OCI-LY7 (cell line): Measurements from ENCODE around the gene ICAM2. TPM values are rescaled to one million over a fixed set of nuclear protein-coding genes. Genes with fewer than 3 reads are reported as not detected.

Source experiments
- BruUV-seq: library from RNA; stranded (reverse); fragments of 400-500 nt; replicated peaks from 2 replicates; lab custom pipeline; 2021; lab: Mats Ljungman, UMichigan
- CTCF ChIA-PET: fragments of 300-600 bp; sonication (Branson Sonifier 250); formaldehyde crosslinking; loops from one replicate; lab custom pipeline; 2022; ENCODE audit warnings: antibody characterized with exemption; ENCODE audit not compliant: unreplicated experiment; lab: Charles Lee
- POLR2A ChIA-PET: fragments of 300-600 bp; sonication (Branson Sonifier 250); formaldehyde crosslinking; loops from one replicate; lab custom pipeline; 2022; ENCODE audit warnings: antibody characterized with exemption; lab: Charles Lee
- DNase-seq: peaks from one replicate; pipeline ENCODE4 v3.0.0-alpha.2; 2015; ENCODE audit warnings: low spot score
- H2AFZ ChIP-seq: fragments of 200-600 bp; sonication (generic), shearing (Covaris generic); 2 replicates; pipeline ENCODE4 v1.6.1; 2014; ENCODE audit warnings: mild to moderate bottlenecking, antibody characterized with exemption, low read length, moderate library complexity
- H3K27ac ChIP-seq: fragments of 200-600 bp; sonication (generic); 2 replicates; pipeline ENCODE4 v1.5.1; 2014; ENCODE audit warnings: mixed run types, low read depth, mild to moderate bottlenecking, moderate library complexity, low read length, inconsistent platforms; ENCODE audit not compliant: poor library complexity, severe bottlenecking
- H3K36me3 ChIP-seq: fragments of 200-600 bp; sonication (generic); 2 replicates; pipeline ENCODE4 v1.6.1; 2014; ENCODE audit warnings: mild to moderate bottlenecking, antibody characterized with exemption, low read length, moderate library complexity, mixed read lengths; ENCODE audit not compliant: insufficient read depth
- H3K4me1 ChIP-seq: fragments of 200-600 bp; sonication (generic); 2 replicates; pipeline ENCODE4 v1.5.1; 2014; ENCODE audit warnings: mild to moderate bottlenecking, low read length; ENCODE audit not compliant: insufficient read depth, poor library complexity, severe bottlenecking
- H3K4me2 ChIP-seq: fragments of 200-600 bp; sonication (generic); 2 replicates; pipeline ENCODE4 v1.6.1; 2014; ENCODE audit warnings: mild to moderate bottlenecking, low read length
- H3K4me3 ChIP-seq: fragments of 200-600 bp; sonication (generic); 2 replicates; pipeline ENCODE4 v1.5.1; 2014; ENCODE audit warnings: mild to moderate bottlenecking, low read depth, low read length; ENCODE audit not compliant: poor library complexity, severe bottlenecking
- H3K79me2 ChIP-seq: fragments of 200-600 bp; sonication (generic); 2 replicates; pipeline ENCODE4 v1.6.1; 2016; ENCODE audit warnings: low read depth, mild to moderate bottlenecking, low read length, moderate library complexity, mixed read lengths; ENCODE audit not compliant: insufficient read depth
- H3K9me2 ChIP-seq: fragments of 200-600 bp; sonication (generic); 2 replicates; pipeline ENCODE4 v1.6.1; 2016; ENCODE audit warnings: mild to moderate bottlenecking, low read length, mixed read lengths; ENCODE audit not compliant: insufficient read depth
- H3K9me3 ChIP-seq: fragments of 200-600 bp; sonication (generic); 2 replicates; pipeline ENCODE4 v1.6.1; 2014; ENCODE audit warnings: mild to moderate bottlenecking, mixed run types, low read length, mixed read lengths
- H4K20me1 ChIP-seq: fragments of 200-600 bp; sonication (generic); 2 replicates; pipeline ENCODE4 v1.6.1; 2014; ENCODE audit warnings: mild to moderate bottlenecking, antibody characterized with exemption, low read length, moderate library complexity, mixed read lengths; ENCODE audit not compliant: insufficient read depth
- EZH2phosphoT487 ChIP-seq: fragments of 200-600 bp; sonication (generic); IDR thresholded peaks from 2 replicates; pipeline ENCODE4 v1.6.1; 2018; ENCODE audit warnings: low read depth, borderline replicate concordance, mild to moderate bottlenecking, mixed run types, antibody characterized with exemption, low read length, moderate library complexity, mixed read lengths
- intact Hi-C: fragments of 100-400 bp; cut with micrococcal nuclease; formaldehyde crosslinking; loops from one replicate; pipeline ENCODE4 v1.10.0; 2022; ENCODE audit not compliant: unreplicated experiment
- total RNA-seq, 2 experiments: library from RNA; depleted of rRNA in 1 of 2; stranded (reverse); fragments of >200 nt in 1 of 2; shearing (Covaris generic) in 1 of 2; gene quantifications; 2 replicates each; pipeline ENCODE4 v1.2.3, GENCODE V29; 2014 to 2022
- TF ChIP-seq, protein P1 (sequence below): fragments of 200-600 bp; sonication (generic); conservative IDR thresholded peaks from 2 replicates; pipeline ENCODE4 v1.5.1; 2014; ENCODE audit warnings: mild to moderate bottlenecking, antibody characterized with exemption, low read length, moderate library complexity, mixed read lengths

Gene ICAM2
- total RNA-seq, 2 experiments from 2014 or later: 88.7 to 112 TPM

GRCh38 chr17:64069143-64069542 is 48.7 kb upstream of the ICAM2 start:
- POLR2A ChIA-PET: no interaction called here
- intact Hi-C loops: no loop called here

GRCh38 chr17:64067657-64068056 is 47.2 kb upstream of the ICAM2 start:
- Histone ChIP-seq H3K27ac (no peak overlapping the region), H3K9me2 (no peaks in the 10 kb centered on the region), H3K9me3 (peaks cover 33% of the 10 kb centered on the region), H3K4me1 (peaks cover 28% of the 10 kb centered on the region), H3K36me3 (peaks cover 62% of the 10 kb centered on the region), H3K4me2 (no peak overlapping the region), H2AFZ (no peak overlapping the region), H3K79me2 (no peaks in the 10 kb centered on the region), H4K20me1 (no peaks in the 10 kb centered on the region), H3K4me3 (no peak overlapping the region)
- no peak for DNase-seq
- TF ChIP-seq, protein P1, sequence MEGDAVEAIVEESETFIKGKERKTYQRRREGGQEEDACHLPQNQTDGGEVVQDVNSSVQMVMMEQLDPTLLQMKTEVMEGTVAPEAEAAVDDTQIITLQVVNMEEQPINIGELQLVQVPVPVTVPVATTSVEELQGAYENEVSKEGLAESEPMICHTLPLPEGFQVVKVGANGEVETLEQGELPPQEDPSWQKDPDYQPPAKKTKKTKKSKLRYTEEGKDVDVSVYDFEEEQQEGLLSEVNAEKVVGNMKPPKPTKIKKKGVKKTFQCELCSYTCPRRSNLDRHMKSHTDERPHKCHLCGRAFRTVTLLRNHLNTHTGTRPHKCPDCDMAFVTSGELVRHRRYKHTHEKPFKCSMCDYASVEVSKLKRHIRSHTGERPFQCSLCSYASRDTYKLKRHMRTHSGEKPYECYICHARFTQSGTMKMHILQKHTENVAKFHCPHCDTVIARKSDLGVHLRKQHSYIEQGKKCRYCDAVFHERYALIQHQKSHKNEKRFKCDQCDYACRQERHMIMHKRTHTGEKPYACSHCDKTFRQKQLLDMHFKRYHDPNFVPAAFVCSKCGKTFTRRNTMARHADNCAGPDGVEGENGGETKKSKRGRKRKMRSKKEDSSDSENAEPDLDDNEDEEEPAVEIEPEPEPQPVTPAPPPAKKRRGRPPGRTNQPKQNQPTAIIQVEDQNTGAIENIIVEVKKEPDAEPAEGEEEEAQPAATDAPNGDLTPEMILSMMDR: no peak
- no peak for TF ChIP-seq EZH2phosphoT487
- POLR2A ChIA-PET: interaction anchor here (0.5 kb wide), 1 partner anchor 23 kb away, joined by 3 read pairs; no protein-coding TSS in a partner anchor
- CTCF ChIA-PET: no interaction called here
- intact Hi-C loops: no loop called here
- BruUV-seq: no TSS peak

More at GRCh38 chr17:64069143-64069542, 48.7 kb upstream of the ICAM2 start:
- no peaks in the 10 kb centered on the region for H4K20me1 ChIP-seq
- no peak overlapping the region for H2AFZ ChIP-seq
- TF ChIP-seq EZH2phosphoT487: no peak
- TF ChIP-seq, protein P1: no peak
- peaks cover 38% of the 10 kb centered on the region for H3K9me3 ChIP-seq
- H3K4me3 ChIP-seq: no peak overlapping the region
- no TSS peak for BruUV-seq
- H3K79me2 ChIP-seq: no peaks in the 10 kb centered on the region
- H3K36me3 ChIP-seq: peaks cover 63% of the 10 kb centered on the region
- peaks cover 29% of the 10 kb centered on the region for H3K4me1 ChIP-seq
- CTCF ChIA-PET: no interaction called here
- DNase-seq: no peak
- no peak overlapping the region for H3K27ac ChIP-seq
- H3K9me2 ChIP-seq: no peaks in the 10 kb centered on the region
- H3K4me2 ChIP-seq: no peak overlapping the region

DNA sequence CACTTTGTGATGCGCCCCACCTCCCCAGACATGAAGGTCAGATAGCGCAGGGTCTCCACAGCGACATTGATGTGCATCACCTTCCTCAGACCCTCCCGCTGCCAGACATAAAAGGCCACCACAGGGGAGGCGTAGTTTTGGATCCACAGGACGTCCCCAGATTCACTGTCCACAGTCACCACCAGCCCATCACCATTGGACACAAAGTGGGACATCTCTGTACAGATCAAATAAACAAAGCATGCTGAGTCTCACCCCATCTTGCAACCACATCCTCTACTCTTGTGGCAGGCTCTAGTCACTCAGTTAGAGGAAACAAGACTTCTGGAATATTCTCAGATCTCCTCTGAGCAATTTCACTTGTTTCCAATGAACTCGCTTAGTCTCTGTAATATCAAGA is 46.3 kb upstream of the ICAM2 start:
- POLR2A ChIA-PET: no interaction called here
- Histone ChIP-seq H3K9me2 (no peaks in the 10 kb centered on the region), H3K4me1 (peaks cover 28% of the 10 kb centered on the region), H2AFZ (no peak overlapping the region), H4K20me1 (no peaks in the 10 kb centered on the region), H3K36me3 (peaks cover 59% of the 10 kb centered on the region), H3K27ac (no peak overlapping the region), H3K9me3 (peaks cover 29% of the 10 kb centered on the region), H3K4me3 (no peak overlapping the region), H3K79me2 (no peaks in the 10 kb centered on the region), H3K4me2 (no peak overlapping the region)
- CTCF ChIA-PET: no interaction called here
- no peak for TF ChIP-seq EZH2phosphoT487
- TF ChIP-seq, protein P1: no peak
- intact Hi-C loops: no loop called here
- no TSS peak for BruUV-seq
- no peak for DNase-seq
